Germinal center (tissue), 1 donor: Measurements from ENCODE around the gene ZMYND19.
"Not testable (repeated sequence)": the region's sequence is repeated elsewhere in the genome, so short reads cannot be mapped to it uniquely, and the experiment has no call there.

ENCODE experiments used
- DNase-seq: peaks from one replicate; pipeline ENCODE4 v3.0.0; 2012; ENCODE audit warnings: mixed read lengths, low spot score

The ZMYND19 gene

GRCh38 chr9:137614631-137615386, 24.5 kb upstream of the ZMYND19 start:
- DNase-seq: no peak

GRCh38 chr9:137613738-137614523, 23.6 kb upstream of the ZMYND19 start:
- DNase-seq: no peak

GRCh38 chr9:137613259-137613658, 22.9 kb upstream of the ZMYND19 start:
- no peak for DNase-seq

- no peak for DNase-seq
Measured at GRCh38 chr9:137612741-137613142, 22.4 kb upstream of the ZMYND19 start.

- no peak for DNase-seq
Measured at GRCh38 chr9:137611623-137612609, 21.6 kb upstream of the ZMYND19 start.

GRCh38 chr9:137610944-137611343, 20.6 kb upstream of the ZMYND19 start:
- no peak for DNase-seq

GRCh38 chr9:137607141-137607857, 17.0 kb upstream of the ZMYND19 start:
- no peak for DNase-seq

GRCh38 chr9:137606734-137607138, 16.4 kb upstream of the ZMYND19 start:
- no peak for DNase-seq

- DNase-seq: no peak
Measured at GRCh38 chr9:137606005-137606621, 15.8 kb upstream of the ZMYND19 start.

GRCh38 chr9:137605121-137606004, 15.1 kb upstream of the ZMYND19 start, which contains the start of gene ARRDC1:
Gene ARRDC1 (plus strand): TSS chr9:137605686. CDS start chr9:137605718, 32 bp downstream.
- DNase-seq: peak; percentile 96

GRCh38 chr9:137604345-137605086, 14.2 kb upstream of the ZMYND19 start:
- no peak for DNase-seq

- DNase-seq: no peak
Measured at GRCh38 chr9:137603879-137604278, 13.6 kb upstream of the ZMYND19 start.

GRCh38 chr9:137602661-137603060, 12.3 kb upstream of the ZMYND19 start:
- no peak for DNase-seq

GRCh38 chr9:137598943-137599342, 8.6 kb upstream of the ZMYND19 start:
- no peak for DNase-seq

- DNase-seq: not testable (repeated sequence)
Measured at GRCh38 chr9:137596577-137596976, 6.3 kb upstream of the ZMYND19 start.

- no peak for DNase-seq
Measured at GRCh38 chr9:137593176-137593575, 2.9 kb upstream of the ZMYND19 start.

GRCh38 chr9:137592767-137593166, 2.5 kb upstream of the ZMYND19 start:
- no peak for DNase-seq

GRCh38 chr9:137590123-137590468, 216 bp downstream of the ZMYND19 start:
- no peak for DNase-seq

- DNase-seq: no peak
Measured at GRCh38 chr9:137589441-137590122, 730 bp downstream of the ZMYND19 start.
